Fibroblast of skin of left quadriceps (primary cell): ENCODE measurements around the gene ACAD11.
A peak's percentile ranks its signal among the peaks of the same experiment; 100 is the strongest.

Experiments
- DNase-seq, 2 experiments: peaks; one replicate each; pipeline ENCODE4 v3.0.0-alpha.2; 2013; ENCODE audit warnings: low read depth in 2 of 2

Gene ACAD11, protein sequence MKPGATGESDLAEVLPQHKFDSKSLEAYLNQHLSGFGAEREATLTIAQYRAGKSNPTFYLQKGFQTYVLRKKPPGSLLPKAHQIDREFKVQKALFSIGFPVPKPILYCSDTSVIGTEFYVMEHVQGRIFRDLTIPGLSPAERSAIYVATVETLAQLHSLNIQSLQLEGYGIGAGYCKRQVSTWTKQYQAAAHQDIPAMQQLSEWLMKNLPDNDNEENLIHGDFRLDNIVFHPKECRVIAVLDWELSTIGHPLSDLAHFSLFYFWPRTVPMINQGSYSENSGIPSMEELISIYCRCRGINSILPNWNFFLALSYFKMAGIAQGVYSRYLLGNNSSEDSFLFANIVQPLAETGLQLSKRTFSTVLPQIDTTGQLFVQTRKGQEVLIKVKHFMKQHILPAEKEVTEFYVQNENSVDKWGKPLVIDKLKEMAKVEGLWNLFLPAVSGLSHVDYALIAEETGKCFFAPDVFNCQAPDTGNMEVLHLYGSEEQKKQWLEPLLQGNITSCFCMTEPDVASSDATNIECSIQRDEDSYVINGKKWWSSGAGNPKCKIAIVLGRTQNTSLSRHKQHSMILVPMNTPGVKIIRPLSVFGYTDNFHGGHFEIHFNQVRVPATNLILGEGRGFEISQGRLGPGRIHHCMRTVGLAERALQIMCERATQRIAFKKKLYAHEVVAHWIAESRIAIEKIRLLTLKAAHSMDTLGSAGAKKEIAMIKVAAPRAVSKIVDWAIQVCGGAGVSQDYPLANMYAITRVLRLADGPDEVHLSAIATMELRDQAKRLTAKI

DNA sequence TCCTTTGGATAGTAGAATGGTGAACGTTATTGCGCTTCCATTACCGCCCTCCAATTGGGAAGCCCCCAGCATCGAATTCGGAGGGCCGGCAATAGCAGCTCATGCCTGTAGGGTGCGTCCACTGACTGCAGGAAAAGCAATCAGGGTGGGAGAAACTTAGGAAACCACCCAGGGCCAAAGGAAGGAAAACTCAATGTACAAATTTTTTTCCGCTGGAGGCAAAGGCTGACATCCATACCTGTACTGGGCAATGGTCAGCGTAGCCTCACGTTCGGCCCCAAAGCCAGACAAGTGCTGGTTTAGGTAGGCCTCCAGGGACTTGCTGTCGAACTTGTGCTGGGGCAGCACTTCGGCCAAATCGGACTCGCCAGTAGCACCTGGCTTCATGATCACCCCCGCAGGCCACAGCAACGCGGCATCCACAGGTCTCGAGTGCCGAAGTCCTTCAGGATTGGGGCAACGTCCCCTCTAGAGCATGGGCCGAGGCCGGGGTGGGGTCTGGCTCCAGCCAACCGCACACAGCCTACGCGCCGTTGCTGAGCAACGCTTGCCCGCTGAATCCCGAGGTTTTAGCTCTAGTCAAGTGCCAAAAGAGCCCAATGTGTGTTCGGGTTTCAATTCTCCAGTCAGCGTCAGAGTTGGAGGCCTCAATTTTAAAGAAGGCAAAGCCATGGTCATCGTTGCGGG is at the start of gene ACAD11:
TSS of gene ACAD11 (minus strand) at position 445 of the 687 bp plus-strand sequence. CDS start at position 387, 58 bp downstream.
- peak in 1 of 2 experiments; percentile 41 for DNase-seq

DNA sequence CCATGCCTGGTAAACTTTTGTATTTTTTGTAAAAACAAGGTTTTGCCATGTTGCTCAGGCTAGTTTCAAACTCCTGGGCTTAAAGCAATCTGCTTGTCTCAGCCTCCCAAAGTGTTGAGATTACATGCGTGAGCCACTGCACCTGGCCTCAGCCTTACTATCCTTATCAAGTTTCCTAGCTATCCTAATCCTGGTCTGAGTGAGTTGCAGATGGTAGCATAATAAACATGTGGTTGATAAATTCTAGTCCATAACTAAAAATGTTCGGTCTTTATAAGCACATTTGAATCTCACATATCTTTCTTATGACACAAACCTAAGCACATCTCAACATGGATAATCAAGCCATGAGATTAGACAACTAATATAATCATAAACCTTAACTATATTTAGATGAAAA is 44.1 kb upstream of the ACAD11 start:
- DNase-seq: no peak

- DNase-seq: no peak
Measured at GRCh38 chr3:132695422-132695821, 35.8 kb upstream of the ACAD11 start.

DNA sequence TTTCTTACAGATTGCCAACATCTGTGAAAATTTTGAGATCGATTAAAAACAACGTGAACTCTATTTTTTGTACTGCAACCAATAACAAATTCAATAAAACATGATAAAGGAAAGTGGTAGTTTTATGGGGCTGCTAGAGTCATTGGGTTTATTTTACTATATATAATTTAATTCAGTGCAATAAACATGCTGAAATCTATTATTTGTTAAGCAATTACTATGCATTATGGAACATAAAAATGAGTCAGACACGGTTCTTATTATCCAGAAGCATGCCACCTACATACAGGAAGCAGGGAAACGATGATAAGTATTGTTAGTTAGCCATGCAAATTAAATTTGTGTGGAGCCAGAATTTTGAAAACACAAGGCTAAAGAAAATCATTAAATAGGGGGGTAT is 35.4 kb upstream of the ACAD11 start:
- DNase-seq: no peak

- DNase-seq: no peak
Measured at GRCh38 chr3:132690040-132690439, 30.4 kb upstream of the ACAD11 start.

GRCh38 chr3:132682201-132682600 is 22.6 kb upstream of the ACAD11 start:
- DNase-seq: no peak

- no peak for DNase-seq
Measured at GRCh38 chr3:132681421-132681820, 21.8 kb upstream of the ACAD11 start.

GRCh38 chr3:132679911-132680310 is 20.3 kb upstream of the ACAD11 start:
- DNase-seq: no peak

GRCh38 chr3:132675408-132675807 is 15.8 kb upstream of the ACAD11 start:
- DNase-seq: no peak

GRCh38 chr3:132669256-132669777 is 9.7 kb upstream of the ACAD11 start:
- DNase-seq: no peak

DNA sequence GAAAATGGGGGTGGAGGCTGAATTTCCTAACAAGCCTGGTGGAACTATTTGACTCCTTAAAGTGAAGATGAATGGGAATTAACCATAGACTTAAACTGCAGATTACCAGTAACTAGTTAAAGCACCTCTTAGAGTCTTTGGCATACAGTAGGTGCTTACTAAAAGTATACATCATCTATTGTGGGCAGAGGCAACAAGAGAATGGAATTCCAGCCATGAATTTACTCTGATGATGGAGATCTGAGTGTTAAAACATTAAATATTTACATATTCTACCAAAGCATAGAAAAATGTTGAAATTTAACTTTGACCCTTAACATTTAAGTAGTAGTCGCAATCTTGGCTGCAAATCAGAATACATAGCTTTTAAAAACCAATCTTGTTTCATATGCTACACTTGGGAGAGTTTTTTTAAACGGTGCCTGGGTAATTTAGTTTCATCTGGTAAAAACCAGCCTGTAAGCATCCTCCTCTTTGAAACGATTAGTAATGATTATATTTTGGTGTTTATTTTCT is 5.7 kb upstream of the ACAD11 start:
- DNase-seq: no peak

GRCh38 chr3:132662212-132662611 is 2.6 kb upstream of the ACAD11 start:
- DNase-seq: no peak

GRCh38 chr3:132661101-132661500 is 1.5 kb upstream of the ACAD11 start:
- no peak for DNase-seq

GRCh38 chr3:132660811-132661070 is 1.1 kb upstream of the ACAD11 start:
- DNase-seq: no peak

GRCh38 chr3:132660052-132660810 is 622 bp upstream of the ACAD11 start, which contains the start of gene UBA5:
UBA5 (plus strand) TSS chr3:132660329; CDS start chr3:132660538, 209 bp downstream.
- DNase-seq: peak in 1 of 2 experiments; percentile 33

- no peak for DNase-seq
Measured at GRCh38 chr3:132659000-132659364, 627 bp downstream of the ACAD11 start.

GRCh38 chr3:132657869-132658747 is 1.5 kb downstream of the ACAD11 start:
- DNase-seq: no peak

DNA sequence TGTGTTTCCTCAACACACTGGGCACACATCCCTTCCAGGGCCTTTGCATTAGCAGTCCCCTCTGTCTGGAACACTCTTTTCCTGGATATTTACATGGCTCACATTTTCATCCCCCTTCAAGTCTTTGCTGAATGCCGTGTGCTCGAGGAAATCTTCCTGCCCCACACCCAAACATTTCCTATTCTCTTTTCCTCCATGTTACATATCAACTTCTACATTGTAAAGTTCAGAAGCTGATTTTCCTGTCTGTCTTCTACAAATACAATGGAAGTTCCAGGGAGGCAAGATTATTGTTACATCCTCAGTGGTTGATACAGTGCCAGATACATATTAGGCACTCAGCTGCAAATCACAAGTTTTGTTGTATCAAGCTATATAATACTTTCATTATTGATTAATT is 4.1 kb downstream of the ACAD11 start:
- no peak for DNase-seq

DNA sequence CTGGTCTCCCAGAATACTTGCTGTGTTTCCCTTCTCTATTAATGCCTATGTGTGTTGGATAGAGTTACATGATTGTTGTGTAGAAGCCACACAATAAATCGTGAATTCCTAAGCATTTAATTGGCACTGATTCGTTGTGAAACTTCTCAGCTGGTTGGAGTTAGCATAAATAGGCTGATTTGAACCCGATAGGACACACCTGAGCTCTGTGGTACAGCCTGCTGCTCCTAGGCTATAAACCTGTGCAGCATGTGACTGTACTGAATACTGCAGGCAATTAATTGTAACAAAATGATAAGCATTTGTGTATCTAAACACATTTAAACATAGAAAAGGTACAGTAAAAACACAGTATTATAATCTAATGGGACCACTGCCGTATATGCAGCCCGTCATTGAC is 4.9 kb downstream of the ACAD11 start:
- no peak for DNase-seq

DNA sequence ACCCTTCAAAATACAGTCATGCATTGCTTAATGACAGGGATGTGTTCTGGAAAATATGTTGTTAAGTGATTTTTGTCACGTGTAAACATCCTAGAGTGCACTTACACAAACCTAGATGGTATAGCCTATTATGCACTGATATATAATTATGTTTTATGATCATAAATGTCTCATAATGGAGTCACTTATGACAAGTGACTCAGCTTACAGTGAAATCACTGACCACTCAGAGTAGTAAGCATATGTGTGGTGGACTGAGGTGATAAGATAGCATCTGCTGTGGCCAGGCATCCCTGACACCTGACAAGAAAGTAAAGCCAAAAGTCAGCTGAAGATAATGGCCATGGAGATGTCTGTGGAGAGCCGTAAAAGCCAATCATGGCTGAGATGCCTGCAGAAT is 5.4 kb downstream of the ACAD11 start:
- no peak for DNase-seq
